Neural cell (in vitro differentiated cells): ENCODE measurements around the gene POLE. TPM values are rescaled to one million over a fixed set of nuclear protein-coding genes. Genes with fewer than 3 reads are reported as not detected.

Source experiments
- H2AFZ ChIP-seq: fragments of 200-600, 300-800 bp; sonication (generic), shearing (Covaris generic); 2 replicates; pipeline ENCODE4 v1.6.0; 2014; ENCODE audit warnings: low read depth, mild to moderate bottlenecking, antibody characterized with exemption, low read length, moderate library complexity
- H3F3A ChIP-seq: fragments of 200-600 bp; shearing (Covaris generic); 2 replicates; pipeline ENCODE4 v1.6.1; 2016; ENCODE audit warnings: mild to moderate bottlenecking, moderate library complexity, mixed read lengths, antibody characterized with exemption, low read length; ENCODE audit not compliant: insufficient read depth, poor library complexity, severe bottlenecking
- H3K27ac ChIP-seq: fragments of 200-600, 300-800 bp; sonication (generic), shearing (Covaris generic); 2 replicates; pipeline ENCODE4 v1.5.1; 2014; ENCODE audit warnings: mild to moderate bottlenecking, low read length, moderate library complexity
- H3K27me3 ChIP-seq: fragments of 300-800, 200-600 bp; sonication (generic), shearing (Covaris generic); 2 replicates; pipeline ENCODE4 v1.6.0; 2014; ENCODE audit warnings: mild to moderate bottlenecking, low read depth, low read length, moderate library complexity; ENCODE audit not compliant: insufficient read depth
- H3K36me3 ChIP-seq: fragments of 300-800, 200-600 bp; sonication (generic), shearing (Covaris generic); 2 replicates; pipeline ENCODE4 v1.5.1; 2014; ENCODE audit warnings: mild to moderate bottlenecking, antibody characterized with exemption, low read length, moderate library complexity; ENCODE audit not compliant: insufficient read depth
- H3K4me2 ChIP-seq: fragments of 300-800, 200-600 bp; sonication (generic), shearing (Covaris generic); 2 replicates; pipeline ENCODE4 v1.6.0; 2014; ENCODE audit warnings: mild to moderate bottlenecking, low read length
- H3K4me3 ChIP-seq: fragments of 300-800, 200-600 bp; sonication (generic), shearing (Covaris generic); 2 replicates; pipeline ENCODE4 v1.5.1; 2014; ENCODE audit warnings: mild to moderate bottlenecking, low read length, moderate library complexity
- H3K79me2 ChIP-seq: fragments of 200-600 bp; shearing (Covaris generic); replicated peaks from 2 replicates; pipeline ENCODE4 v1.6.0; 2014; ENCODE audit warnings: mild to moderate bottlenecking, low read length, moderate library complexity; ENCODE audit not compliant: insufficient read depth
- H3K9ac ChIP-seq: fragments of 300-800, 200-600 bp; sonication (generic), shearing (Covaris generic); 2 replicates; pipeline ENCODE4 v1.6.1; 2016; ENCODE audit warnings: mild to moderate bottlenecking, low read length, mixed read lengths
- H3K9me2 ChIP-seq: fragments of 200-600 bp; shearing (Covaris generic); 2 replicates; pipeline ENCODE4 v1.6.1; 2016; ENCODE audit warnings: mild to moderate bottlenecking, low read length, mixed read lengths; ENCODE audit not compliant: insufficient read depth
- H3K9me3 ChIP-seq: fragments of 200-600, 300-800 bp; sonication (generic), shearing (Covaris generic); 2 replicates; pipeline ENCODE4 v1.6.1; 2016; ENCODE audit warnings: mild to moderate bottlenecking, mixed run types, low read length, moderate library complexity, mixed read lengths
- H4K20me1 ChIP-seq: fragments of 200-600 bp; shearing (Covaris generic); 2 replicates; pipeline ENCODE4 v1.6.1; 2016; ENCODE audit warnings: mild to moderate bottlenecking, mixed run types; ENCODE audit not compliant: insufficient read depth
- EP300 ChIP-seq: fragments of 450-650 bp; conservative IDR thresholded peaks from 2 replicates; pipeline ENCODE4 v1.6.1; 2014; ENCODE audit warnings: antibody characterized with exemption, mild to moderate bottlenecking, moderate library complexity; ENCODE audit not compliant: poor library complexity, severe bottlenecking
- EZH2 ChIP-seq: fragments of 200-600, 300-800 bp; shearing (Covaris generic), sonication (generic); IDR thresholded peaks from 2 replicates; pipeline ENCODE4 v1.6.1; 2014; ENCODE audit warnings: antibody characterized with exemption, low read length, borderline replicate concordance, mild to moderate bottlenecking; ENCODE audit not compliant: insufficient read depth, poor library complexity, severe bottlenecking
- MXI1 ChIP-seq: fragments of 450-650 bp; conservative IDR thresholded peaks from 2 replicates; pipeline ENCODE4 v1.6.1; 2014; ENCODE audit warnings: antibody characterized with exemption, mild to moderate bottlenecking; ENCODE audit not compliant: poor library complexity, severe bottlenecking
- POLR2AphosphoS5 ChIP-seq: IDR thresholded peaks from 2 replicates; pipeline ENCODE4 v1.6.1; 2012
- RAD21 ChIP-seq: fragments of 450-650 bp; conservative IDR thresholded peaks from 2 replicates; pipeline ENCODE4 v1.6.1; 2014; ENCODE audit warnings: antibody characterized with exemption, mild to moderate bottlenecking, moderate library complexity
- REST ChIP-seq: IDR thresholded peaks from 2 replicates; pipeline ENCODE4 v1.6.1; 2012; ENCODE audit warnings: borderline replicate concordance
- SMC3 ChIP-seq: fragments of 450-650 bp; conservative IDR thresholded peaks from 2 replicates; pipeline ENCODE4 v1.6.1; 2014; ENCODE audit warnings: antibody characterized with exemption, mild to moderate bottlenecking, moderate library complexity; ENCODE audit not compliant: poor library complexity
- TAF1 ChIP-seq: IDR thresholded peaks from 2 replicates; pipeline ENCODE4 v1.6.1; 2012; ENCODE audit warnings: low read depth
- polyA plus RNA-seq: library from polyadenylated mRNA; depleted of rRNA; stranded (reverse); fragments of >200 nt; gene quantifications from 2 replicates; pipeline ENCODE4 v1.2.3, GENCODE V29; 2014
- TF ChIP-seq, protein P1 (sequence below): fragments of 450-650 bp; IDR thresholded peaks from 2 replicates; pipeline ENCODE4 v1.5.1; 2014; ENCODE audit warnings: antibody characterized with exemption, mild to moderate bottlenecking, moderate library complexity; ENCODE audit not compliant: poor library complexity, severe bottlenecking

Gene POLE
- polyA plus RNA-seq, 1 donor from 2014 or later, result 8.5 TPM

DNA sequence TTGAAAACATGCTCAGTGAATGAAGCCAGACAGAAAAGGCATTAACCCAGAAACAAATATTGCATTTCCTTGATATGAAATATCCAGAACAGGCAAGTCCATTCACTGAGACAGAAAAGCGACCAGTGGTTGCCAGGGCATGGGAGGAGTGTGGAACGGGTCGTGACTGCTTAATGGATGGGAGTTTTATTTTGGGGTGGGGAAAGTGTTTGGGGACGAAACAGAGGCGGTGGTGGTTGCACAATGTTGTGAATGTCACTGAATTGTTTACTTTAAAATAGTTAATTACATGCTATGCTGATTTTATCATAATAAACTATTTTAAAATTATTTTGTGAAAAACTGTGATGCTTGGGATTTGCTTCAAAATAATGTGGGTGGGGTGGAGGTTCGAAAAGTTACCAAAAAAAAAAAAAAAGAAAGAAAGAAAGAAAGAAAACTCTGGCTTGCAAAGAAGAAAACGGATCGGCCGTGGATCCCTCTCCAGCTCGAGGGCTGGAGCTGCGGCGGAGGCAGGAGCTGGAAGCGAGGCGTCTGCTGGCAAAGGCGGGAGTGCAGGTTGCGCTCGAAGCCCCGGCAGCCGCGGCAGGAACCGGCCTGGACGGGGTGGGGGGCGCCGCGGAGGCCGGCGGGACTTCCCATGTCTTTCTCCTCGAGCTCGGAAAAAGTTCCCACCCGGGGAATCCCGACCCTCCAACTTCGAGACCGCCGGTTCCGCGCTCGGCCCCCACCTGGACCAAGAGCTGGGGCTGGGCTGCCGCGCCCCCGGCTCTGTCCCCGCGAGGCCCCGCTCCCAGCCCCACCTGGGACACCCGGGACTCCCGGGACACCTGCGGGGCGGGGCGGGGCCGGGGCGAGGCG lies 69.1 kb downstream of the POLE start:
- H3F3A ChIP-seq, result no peaks in the 10 kb centered on the region
- H3K9ac ChIP-seq, result no peak overlapping the region
- peaks cover 36% of the 10 kb centered on the region for H3K27me3 ChIP-seq
- H3K27ac ChIP-seq, result no peak overlapping the region
- H3K4me3 ChIP-seq, result peak overlapping the region; percentile 51
- H3K36me3 ChIP-seq, result no peaks in the 10 kb centered on the region
- H3K4me2 ChIP-seq, result no peak overlapping the region
- peaks cover 12% of the 10 kb centered on the region for H3K9me3 ChIP-seq
- TF ChIP-seq POLR2AphosphoS5 (no peak), EP300 (no peak), RAD21 (no peak), SMC3 (no peak), TAF1 (no peak), MXI1 (no peak), REST (no peak), EZH2 (no peak)
- TF ChIP-seq, protein P1, sequence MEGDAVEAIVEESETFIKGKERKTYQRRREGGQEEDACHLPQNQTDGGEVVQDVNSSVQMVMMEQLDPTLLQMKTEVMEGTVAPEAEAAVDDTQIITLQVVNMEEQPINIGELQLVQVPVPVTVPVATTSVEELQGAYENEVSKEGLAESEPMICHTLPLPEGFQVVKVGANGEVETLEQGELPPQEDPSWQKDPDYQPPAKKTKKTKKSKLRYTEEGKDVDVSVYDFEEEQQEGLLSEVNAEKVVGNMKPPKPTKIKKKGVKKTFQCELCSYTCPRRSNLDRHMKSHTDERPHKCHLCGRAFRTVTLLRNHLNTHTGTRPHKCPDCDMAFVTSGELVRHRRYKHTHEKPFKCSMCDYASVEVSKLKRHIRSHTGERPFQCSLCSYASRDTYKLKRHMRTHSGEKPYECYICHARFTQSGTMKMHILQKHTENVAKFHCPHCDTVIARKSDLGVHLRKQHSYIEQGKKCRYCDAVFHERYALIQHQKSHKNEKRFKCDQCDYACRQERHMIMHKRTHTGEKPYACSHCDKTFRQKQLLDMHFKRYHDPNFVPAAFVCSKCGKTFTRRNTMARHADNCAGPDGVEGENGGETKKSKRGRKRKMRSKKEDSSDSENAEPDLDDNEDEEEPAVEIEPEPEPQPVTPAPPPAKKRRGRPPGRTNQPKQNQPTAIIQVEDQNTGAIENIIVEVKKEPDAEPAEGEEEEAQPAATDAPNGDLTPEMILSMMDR, result no peak
- no peaks in the 10 kb centered on the region for H3K79me2 ChIP-seq
- H4K20me1 ChIP-seq, result no peaks in the 10 kb centered on the region
- no peak overlapping the region for H2AFZ ChIP-seq
- no peaks in the 10 kb centered on the region for H3K9me2 ChIP-seq

- H3K27ac ChIP-seq, result no peak overlapping the region
- H3K36me3 ChIP-seq, result no peaks in the 10 kb centered on the region
- H3K4me2 ChIP-seq, result no peak overlapping the region
- no peaks in the 10 kb centered on the region for H4K20me1 ChIP-seq
- TF ChIP-seq EZH2, result no peak
- no peak for TF ChIP-seq REST
- no peak for TF ChIP-seq MXI1
- no peak for TF ChIP-seq TAF1
- no peak for TF ChIP-seq SMC3
- no peak for TF ChIP-seq RAD21
- no peak for TF ChIP-seq EP300
- TF ChIP-seq, protein P1, result no peak
- no peak for TF ChIP-seq POLR2AphosphoS5
- no peak overlapping the region for H3K9ac ChIP-seq
- H2AFZ ChIP-seq, result no peak overlapping the region
- no peaks in the 10 kb centered on the region for H3K9me2 ChIP-seq
- no peaks in the 10 kb centered on the region for H3K79me2 ChIP-seq
- no peaks in the 10 kb centered on the region for H3F3A ChIP-seq
- H3K9me3 ChIP-seq, result peaks cover 12% of the 10 kb centered on the region
- peaks cover 36% of the 10 kb centered on the region for H3K27me3 ChIP-seq
- H3K4me3 ChIP-seq, result no peak overlapping the region
Observed at GRCh38 chr12:132617135-132617701, 69.9 kb downstream of the POLE start.
